ENCODE measurements around the gene AFMID.

The AFMID gene

GRCh38 chr17:78175643-78175981 is 11.6 kb upstream of the AFMID start:
- no peak overlapping the region for H3K4me3 ChIP-seq (ENCODE audit: low read depth, low read length)
- no peak for TF ChIP-seq CTCF (IDR thresholded peaks at IDR 0.05; ENCODE audit: insufficient read depth, low read depth, low read length, missing control alignments)
- DNase-seq (ENCODE audit: low read depth) = no peak

GRCh38 chr17:78176548-78177025 is 10.6 kb upstream of the AFMID start:
- TF ChIP-seq CTCF (IDR thresholded peaks at IDR 0.05; ENCODE audit: insufficient read depth, low read depth, low read length, missing control alignments) = peak; percentile 99
- H3K4me3 ChIP-seq (ENCODE audit: low read depth, low read length) = no peak overlapping the region
- peak; percentile 87 for DNase-seq (ENCODE audit: low read depth)

GRCh38 chr17:78179372-78179771 is 7.8 kb upstream of the AFMID start:
- DNase-seq (ENCODE audit: low read depth) = no peak
- no peak for TF ChIP-seq CTCF (IDR thresholded peaks at IDR 0.05; ENCODE audit: insufficient read depth, low read depth, low read length, missing control alignments)
- H3K4me3 ChIP-seq (ENCODE audit: low read depth, low read length) = no peak overlapping the region

GRCh38 chr17:78180083-78180482 is 7.1 kb upstream of the AFMID start:
- no peak overlapping the region for H3K4me3 ChIP-seq (ENCODE audit: low read depth, low read length)
- DNase-seq (ENCODE audit: low read depth) = no peak
- TF ChIP-seq CTCF (IDR thresholded peaks at IDR 0.05; ENCODE audit: insufficient read depth, low read depth, low read length, missing control alignments) = no peak

- H3K4me3 ChIP-seq (ENCODE audit: low read depth, low read length) = no peak overlapping the region
- no peak for TF ChIP-seq CTCF (IDR thresholded peaks at IDR 0.05; ENCODE audit: insufficient read depth, low read depth, low read length, missing control alignments)
- no peak for DNase-seq (ENCODE audit: low read depth)
Observed at GRCh38 chr17:78180508-78180907, 6.7 kb upstream of the AFMID start.

- no peak overlapping the region for H3K4me3 ChIP-seq (ENCODE audit: low read depth, low read length)
- no peak for TF ChIP-seq CTCF (IDR thresholded peaks at IDR 0.05; ENCODE audit: insufficient read depth, low read depth, low read length, missing control alignments)
- no peak for DNase-seq (ENCODE audit: low read depth)
Observed at GRCh38 chr17:78182504-78182903, 4.7 kb upstream of the AFMID start.

- no peak for TF ChIP-seq CTCF (IDR thresholded peaks at IDR 0.05; ENCODE audit: insufficient read depth, low read depth, low read length, missing control alignments)
- no peak for DNase-seq (ENCODE audit: low read depth)
- no peak overlapping the region for H3K4me3 ChIP-seq (ENCODE audit: low read depth, low read length)
Observed at GRCh38 chr17:78183916-78184315, 3.2 kb upstream of the AFMID start.
